ENCODE data around the gene ALPG.
"Not testable (repeated sequence)": the region's sequence is repeated elsewhere in the genome, so short reads cannot be mapped to it uniquely, and the experiment has no call there.

ALPG gene

DNA sequence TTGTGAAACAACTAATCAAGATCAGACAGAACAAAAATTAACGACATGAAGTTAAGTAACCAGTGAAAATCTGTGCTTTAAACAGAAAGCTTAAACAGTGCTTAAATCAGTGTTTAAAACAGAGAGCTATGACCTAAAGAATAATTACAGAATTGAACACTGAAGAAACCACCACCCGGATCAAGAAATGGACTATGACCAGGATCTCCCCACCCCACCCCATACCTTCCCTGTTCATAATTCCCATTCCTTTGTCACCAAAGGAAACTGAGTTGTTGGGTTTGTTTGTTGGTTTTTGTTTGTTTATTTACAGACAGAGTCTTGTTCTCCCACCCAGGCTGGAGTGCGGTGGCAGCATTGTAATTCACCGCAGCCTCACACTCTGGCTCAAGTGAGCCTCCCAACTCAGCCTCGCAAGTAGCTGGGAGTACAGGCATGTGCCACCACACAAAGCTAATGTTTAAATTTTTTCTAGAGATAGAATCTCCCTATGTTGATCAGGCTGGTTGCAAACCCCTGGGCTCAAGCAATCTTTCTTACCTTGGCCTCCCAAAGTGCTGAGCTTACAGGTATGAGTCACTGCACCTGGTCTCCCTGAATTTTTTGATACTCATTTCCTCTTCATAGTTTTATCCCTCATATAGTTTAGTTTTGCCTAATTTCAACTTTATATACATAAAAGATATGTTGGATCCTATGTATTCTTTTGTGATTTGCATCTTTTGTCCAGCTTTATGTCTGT, 8.2 kb upstream of the ALPG start:
- DNase-seq (ENCODE audit: low read depth), result no peak

DNA sequence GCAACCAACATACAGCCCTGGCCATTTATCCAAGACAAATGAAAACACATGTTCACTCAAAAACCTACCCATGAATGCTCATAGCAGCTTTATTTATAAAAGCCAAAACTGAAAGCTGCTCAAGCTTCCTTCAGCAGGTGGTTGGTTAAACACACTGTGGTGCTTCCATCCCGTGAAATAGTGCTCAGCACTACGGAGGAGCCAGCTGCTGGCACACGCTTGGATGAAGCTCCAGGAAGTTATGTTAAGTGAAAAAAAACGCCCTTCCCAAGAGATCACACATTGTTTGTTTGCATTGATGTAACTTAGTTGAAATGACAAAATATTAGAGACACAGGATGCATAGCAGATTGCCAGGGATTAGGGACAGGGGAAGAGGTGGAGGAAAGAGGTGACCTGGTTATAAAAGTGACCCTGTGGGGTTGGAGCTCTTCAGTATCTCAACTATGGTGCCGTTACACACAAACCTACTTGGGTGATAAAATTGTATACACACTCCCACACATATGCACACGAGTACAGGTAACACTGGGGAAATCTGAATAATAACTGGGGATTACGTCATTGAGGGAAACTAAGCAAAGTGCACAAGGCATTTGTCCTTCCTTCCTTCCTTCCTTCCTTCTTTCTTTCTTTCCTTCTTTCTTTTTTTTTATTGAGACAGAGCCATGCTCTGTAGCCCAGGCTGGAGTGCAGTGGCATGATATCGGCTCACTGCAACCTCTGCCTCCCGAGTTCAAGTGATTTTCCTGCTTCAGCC, 6.2 kb upstream of the ALPG start:
- DNase-seq (ENCODE audit: low read depth), result no peak

DNA sequence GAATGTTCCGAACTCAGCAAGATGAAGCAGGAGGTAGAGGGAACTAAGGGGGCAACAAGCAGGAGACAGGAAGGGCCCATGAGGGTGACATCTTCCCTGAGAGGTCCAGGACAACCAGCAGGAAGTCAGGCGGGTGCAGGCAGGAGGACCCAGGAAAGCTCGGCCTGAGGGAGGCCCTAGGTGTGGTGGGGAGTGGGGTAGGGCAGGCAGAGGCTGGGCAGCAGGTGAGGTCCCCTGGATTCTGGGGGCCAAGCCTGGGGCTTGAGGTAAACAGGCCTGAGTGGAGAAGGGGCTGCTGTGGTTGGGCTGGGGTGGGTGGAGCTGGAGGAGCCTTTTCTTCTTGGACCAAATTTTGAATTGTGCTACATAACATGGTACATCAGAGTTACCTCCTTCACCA, 4.1 kb upstream of the ALPG start:
- no peak for DNase-seq (ENCODE audit: low read depth)

DNA sequence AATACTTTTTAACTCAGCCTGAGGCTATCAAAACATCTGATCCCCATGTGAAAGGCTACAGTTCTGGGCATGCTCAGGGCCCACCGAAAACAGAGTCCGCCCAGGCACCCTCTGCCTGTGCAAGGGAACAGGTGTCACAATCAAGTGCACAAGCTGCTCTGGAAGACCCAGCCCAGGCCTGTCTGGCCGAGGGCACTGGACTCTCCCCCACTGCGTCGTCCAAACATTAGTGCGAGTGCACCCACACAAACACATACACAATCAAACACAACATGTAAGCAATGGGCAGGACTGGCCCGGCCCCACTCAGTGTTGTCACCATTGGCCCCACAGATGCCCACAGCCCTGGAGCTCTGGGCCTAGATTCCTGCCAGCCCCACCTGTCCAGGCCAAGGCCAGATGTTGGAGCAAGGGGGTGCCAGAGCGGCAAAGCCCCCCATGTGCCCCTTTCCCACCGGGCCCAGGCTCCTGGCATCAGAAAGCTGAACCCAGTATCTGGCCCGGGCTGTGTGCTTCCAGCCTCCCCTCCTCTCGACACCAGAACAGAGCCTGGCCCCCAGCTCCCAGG, 617 bp upstream of the ALPG start:
- no peak for DNase-seq (ENCODE audit: low read depth)

DNA sequence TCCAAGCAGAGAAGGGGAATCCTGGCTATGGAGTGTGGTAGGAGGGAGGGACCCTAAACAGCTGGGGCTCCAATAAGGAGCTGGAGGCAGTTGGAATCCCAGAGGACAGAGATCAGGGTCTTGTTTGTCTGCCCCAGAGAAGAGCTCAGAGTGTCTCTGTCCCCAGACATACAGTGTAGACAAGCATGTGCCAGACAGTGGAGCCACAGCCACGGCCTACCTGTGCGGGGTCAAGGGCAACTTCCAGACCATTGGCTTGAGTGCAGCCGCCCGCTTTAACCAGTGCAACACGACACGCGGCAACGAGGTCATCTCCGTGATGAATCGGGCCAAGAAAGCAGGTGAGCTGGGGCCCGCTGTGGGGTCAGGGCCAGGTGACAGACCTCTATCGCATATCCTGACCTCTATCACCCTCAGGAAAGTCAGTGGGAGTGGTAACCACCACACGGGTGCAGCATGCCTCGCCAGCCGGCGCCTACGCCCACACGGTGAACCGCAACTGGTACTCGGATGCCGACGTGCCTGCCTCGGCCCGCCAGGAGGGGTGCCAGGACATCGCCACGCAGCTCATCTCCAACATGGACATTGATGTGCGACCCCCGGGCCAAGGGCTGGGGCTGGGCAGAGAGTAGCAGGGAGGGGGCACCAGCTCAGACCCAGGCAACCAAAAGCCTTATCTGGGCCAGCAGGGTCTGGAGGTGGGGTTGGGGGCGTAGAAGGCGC, 945 bp downstream of the ALPG start:
- not testable (repeated sequence) for DNase-seq (ENCODE audit: low read depth)

DNA sequence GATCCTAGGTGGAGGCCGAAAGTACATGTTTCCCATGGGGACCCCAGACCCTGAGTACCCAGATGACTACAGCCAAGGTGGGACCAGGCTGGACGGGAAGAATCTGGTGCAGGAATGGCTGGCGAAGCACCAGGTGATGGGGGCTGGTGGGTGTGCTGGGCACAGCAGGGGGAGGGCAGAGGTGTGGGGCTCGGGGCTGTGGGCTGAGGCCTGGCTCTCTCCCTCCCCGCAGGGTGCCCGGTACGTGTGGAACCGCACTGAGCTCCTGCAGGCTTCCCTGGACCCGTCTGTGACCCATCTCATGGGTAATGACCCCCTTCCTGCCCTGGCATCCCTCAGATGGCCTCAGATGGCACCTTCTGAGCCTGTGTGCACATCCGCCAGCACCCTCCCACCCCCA, 1.6 kb downstream of the ALPG start:
- DNase-seq (ENCODE audit: low read depth), result not testable (repeated sequence)

DNA sequence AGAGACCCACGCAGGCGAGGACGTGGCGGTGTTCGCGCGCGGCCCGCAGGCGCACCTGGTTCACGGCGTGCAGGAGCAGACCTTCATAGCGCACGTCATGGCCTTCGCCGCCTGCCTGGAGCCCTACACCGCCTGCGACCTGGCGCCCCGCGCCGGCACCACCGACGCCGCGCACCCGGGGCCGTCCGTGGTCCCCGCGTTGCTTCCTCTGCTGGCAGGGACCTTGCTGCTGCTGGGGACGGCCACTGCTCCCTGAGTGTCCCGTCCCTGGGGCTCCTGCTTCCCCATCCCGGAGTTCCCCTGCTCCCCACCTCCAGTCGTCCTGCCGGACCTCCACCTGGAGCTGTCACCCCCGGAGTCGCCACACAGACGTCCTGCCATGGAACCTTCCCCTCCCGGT, 3.0 kb downstream of the ALPG start:
- DNase-seq (ENCODE audit: low read depth), result not testable (repeated sequence)

DNA sequence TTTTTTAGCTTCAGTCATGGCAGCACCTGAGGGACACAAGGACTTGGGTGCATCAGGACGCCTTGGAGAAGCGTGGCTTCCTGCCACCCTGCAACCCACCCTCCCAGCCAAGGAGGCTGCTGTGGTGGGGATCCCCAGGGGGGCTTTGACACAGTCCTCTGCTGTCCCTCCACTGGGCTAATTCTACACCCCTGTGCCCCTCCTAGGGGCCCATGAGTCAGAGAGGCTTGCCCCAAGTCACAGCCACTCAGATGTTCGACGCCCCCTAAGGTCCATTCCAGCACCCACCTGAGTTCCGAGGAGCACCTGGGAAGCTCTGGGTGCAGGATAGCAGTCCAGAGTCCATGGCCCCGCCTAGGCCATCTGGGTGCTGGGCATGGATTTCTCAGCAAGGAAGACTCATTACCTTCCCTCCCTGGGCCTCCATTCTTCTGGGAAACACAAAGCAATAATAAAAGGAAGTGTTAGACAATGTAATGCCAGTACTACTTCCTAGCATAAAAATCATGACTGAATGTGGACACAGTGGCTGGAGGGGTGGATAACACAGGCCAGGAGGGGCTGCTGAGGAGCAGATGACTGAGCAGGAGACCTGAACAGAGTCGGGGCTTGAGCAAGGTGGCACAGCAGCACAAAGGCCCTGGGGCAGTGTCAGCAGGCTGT, 3.7 kb downstream of the ALPG start:
- no peak for DNase-seq (ENCODE audit: low read depth)

DNA sequence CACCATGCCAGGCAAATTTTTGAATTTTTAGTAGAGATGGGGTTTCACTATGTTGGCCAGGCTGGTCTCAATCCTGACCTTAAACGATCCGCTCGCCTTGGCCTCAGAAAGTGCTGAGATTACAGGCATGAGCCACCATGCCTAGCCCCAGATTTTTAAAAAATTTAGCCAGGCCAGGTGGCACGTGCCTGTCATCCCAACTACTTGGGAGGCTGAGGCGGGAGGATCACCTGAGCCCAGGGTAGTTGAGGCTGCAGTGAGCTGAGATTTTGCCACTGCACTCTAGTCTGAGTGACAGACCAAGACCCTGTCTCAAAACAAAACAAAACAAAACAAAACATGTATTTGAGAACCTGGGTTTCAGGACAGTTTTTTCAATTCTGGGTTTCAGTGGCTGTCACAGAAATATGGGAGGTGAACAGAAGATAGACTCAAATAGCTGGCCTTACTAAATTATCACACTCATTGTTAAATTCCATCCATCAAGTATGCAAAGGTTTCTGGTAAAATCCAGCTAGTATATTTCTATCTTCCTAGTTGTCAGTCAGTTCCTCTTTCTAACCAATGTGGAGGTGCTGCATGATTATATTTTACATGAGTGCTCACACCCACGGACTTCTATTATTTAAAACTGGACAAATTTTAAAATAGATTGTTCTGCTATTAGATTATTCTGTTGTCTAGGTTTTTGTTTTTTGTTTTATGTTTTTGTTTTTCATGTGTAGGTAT, 5.4 kb downstream of the ALPG start:
- DNase-seq (ENCODE audit: low read depth), result no peak

DNA sequence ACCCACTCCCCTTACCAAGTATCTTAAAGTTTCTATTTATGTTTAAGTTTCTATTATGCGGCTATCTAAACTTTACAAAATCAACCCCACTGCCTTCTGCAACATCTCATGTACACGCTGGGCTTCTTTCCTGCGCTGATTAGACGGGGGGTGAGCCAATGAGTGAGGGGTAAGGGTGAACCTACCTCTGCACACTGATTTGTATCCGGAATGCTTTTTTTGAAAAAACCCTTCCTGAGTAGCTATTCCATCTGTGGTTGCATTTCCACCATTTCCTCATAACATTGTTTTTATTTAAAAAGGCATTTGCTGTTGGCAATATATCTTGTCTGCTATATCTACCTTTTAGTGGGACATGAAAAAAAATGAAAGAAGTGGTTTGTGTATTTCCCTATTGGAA, 6.3 kb downstream of the ALPG start:
- DNase-seq (ENCODE audit: low read depth), result no peak

DNA sequence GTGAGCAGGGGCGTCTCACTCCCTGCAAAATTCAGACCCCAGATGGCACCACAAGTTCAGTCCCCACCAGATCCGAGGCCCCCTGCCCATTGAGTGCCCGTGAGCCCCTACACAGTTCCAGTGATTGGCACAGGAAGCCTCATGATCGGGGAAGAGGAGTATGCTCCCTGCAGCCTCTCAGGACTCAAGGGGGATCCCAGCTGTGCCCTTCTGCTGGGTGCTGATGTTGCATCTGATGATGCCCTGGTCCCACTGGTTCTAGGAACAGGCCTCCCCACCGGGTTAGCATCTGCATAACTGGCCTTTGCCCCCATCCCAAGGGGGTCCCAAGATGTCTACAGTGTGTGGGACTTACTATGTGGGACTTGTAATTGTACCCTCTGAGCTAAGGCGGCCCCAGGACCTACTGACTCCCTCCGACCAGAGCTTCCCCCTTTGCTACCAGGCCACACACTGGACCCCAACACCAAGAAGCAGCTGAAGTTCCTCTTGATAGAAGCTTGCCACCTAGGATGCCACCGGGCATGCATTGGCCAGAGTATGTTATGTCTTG, 8.6 kb downstream of the ALPG start:
- DNase-seq (ENCODE audit: low read depth), result no peak

DNA sequence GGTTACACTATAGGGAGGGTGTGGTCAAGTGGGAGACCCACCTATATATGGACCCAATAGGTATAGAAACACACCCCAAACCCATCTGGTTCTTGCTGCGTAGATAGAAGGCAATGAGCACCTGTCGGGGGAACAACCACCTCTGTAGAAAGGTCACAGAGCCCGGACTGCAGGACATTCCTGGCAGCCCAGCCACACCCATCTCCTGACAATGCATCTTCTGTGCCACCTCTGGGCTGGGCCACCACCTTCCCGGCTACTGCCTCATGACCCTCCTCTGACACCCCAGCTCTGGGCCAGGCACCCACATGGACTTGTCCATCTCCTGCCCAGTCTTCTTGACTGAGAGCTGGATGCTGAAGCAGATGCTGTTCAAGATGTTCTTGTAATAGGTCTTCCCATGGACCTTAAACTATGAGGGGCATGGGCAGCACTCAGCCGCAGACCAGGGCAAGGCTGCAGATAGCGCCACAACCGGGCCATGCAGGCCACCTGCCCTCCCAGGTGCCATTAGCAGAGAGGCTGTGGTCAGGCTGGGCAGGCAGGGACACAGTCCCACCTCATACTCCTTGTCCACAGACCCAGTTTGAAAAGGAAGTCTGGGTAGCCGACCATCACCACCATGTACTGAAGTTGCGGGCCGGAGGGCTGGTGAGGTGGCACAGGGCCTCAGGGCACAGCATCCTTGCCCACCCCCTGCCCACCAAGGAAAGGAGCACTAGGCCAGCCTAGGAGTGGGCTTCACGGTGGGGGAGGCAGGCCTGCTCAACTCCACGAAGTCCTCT, 9.3 kb downstream of the ALPG start:
- DNase-seq (ENCODE audit: low read depth), result no peak

DNA sequence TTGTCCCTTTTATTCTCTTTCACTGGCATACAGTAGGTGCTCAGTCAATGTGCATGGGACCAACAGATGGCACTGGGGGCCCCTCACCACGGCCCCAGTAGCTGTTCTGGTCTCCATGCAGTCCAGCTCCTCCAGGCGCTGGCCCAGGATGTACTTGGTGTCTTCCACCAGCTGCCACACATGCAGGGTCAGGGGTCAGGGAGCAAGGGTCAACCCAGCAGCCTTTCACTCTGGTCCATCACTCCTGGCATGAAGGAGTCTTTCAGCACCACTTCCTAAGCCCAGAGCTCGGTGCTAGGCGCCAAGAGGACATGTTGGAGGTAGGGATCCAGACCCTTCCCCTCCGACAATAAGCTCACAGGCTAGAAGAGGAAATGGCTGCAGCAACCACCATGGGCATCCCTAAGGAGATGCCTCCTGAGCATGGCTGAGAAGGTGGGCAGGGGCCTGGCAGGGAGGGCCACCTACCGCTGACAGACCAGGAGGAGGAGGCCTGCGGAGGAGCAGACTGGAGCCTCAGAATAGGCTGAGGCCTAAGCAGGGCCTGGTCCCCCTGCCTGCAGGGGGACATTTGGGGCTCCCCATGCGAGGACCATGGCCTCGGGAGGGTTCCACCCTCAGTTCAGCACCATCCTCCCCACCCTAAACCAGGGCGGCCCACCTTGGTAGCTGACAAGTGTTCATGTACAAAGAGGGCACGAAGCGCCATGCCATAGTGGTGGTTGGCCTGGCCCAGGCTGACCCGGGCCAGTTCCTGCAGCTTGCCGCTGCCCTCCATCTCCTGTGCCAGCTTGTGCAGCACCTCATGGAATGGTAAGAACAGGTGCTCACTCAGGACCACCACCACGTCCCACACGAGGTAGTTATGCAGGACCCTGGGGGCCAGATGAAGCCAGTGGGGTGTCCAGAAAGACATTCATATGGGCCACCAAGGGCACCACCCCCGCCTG, 10.2 kb downstream of the ALPG start:
- no peak for DNase-seq (ENCODE audit: low read depth)

DNA sequence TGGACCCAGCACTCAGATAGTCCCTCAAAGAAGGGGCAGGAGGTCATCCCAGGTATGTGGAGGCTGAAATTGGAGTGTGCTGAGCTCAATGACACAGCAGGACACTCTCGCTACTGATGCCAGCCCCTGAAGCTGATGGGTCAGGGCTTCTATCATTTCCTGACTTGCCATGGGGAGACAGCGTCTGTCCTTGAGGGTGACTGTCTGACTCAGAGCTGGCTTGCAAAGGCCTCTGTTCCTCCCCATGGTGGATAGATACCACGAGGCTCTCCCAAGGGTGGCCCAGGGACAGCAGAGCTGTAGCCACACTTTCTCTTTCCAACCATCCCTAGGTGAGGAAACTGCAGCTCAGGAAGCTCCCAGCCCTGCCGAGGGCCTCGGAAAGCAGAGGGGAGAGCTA, 10.8 kb downstream of the ALPG start:
- no peak for DNase-seq (ENCODE audit: low read depth)

DNA sequence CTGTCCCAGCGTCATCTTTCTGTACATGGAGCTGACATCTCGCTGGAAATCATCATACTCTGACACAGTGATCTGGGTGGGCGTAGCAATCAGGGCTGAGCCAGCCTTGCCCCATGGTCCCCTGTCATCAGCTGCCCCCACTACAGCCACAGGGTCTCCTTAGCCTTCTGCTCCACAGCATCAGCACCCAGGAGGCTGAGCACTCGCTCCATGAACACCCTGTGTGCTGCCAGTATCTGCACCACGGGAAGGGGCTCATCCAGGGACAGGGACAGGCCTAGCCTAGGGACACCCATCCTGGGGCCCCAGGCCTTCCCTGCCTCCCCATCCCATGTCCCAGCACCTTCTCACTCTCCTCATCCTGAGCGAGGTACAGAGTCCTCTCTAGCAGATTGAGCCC, 11.4 kb downstream of the ALPG start:
- no peak for DNase-seq (ENCODE audit: low read depth)

DNA sequence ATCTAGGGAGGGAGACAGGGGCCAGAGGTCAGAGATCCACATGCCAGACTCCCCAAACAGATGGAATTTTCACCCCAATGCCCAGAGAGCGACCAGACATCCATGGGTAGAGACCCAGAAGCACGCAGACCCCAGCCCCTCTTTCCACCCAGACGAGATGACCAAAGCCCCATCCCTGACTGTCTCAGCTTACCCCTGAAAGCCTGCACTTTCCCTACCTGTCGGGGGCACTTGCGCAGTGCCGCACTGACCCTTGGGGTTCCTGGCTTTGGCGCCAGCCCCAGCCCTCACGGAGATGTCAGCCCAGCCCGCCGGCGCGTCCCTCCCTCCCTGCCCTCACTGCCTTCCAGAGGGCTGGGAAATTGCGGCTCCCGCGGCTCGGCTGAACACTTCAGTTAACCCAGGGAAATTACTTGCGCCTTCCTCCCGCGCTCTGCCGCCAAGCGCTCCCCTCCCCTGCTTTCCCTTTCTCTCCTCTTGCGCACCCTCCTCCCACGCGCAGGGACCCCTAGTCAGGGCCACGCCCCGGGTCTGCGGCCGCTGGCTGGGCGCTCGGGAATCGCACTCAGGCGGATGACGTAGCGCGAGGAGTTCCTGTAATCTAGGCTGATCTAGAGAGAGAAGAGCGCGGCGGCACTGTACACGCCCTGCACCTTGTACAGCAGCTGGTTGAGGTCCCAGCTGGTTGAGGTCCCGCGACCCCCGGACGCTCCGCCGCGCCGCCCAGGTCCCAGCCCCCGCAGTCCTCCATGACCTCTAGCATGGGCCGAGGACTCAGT, 12.0 kb downstream of the ALPG start:
- no peak for DNase-seq (ENCODE audit: low read depth)

DNA sequence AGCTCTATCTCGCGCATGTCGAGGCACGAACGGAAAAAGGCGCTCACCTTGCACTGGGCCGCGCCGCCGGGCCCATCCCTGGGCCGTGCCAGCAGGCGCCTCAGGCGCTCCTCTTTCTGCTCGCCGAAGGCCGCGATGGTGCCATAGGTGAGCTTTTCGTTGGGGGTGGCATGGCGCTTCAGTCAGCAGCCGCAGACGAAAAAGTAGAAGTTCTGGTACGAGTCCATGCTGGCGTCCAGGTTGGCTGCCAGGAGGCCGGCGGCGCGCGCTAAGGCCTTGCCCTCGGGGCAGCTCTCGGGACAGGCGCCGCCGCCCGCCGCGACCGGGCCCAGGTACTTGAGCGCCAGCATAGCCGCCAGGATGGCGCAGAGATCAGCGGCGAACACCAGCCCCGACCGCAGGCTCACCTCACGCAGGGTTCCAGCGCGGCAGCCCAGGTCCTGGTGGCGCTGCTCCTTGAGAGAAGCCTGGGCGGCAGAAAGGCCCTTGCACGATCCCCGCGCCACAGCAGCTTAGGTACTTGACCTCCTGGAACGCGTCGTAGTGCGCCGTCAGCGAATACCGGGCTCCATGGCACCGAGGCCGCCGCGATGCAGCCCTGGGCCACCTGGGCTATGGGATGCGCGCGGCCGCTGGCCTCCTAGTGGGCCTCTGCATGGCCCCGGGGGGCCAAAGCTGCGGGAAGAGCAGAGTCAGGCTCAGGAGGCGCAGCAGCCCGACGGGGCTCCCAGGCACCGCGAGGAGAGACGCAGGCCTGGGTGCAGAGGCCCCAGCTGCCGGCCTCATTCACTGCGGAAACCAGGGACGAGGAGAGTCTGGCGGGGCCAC, 12.8 kb downstream of the ALPG start:
- no peak for DNase-seq (ENCODE audit: low read depth)

DNA sequence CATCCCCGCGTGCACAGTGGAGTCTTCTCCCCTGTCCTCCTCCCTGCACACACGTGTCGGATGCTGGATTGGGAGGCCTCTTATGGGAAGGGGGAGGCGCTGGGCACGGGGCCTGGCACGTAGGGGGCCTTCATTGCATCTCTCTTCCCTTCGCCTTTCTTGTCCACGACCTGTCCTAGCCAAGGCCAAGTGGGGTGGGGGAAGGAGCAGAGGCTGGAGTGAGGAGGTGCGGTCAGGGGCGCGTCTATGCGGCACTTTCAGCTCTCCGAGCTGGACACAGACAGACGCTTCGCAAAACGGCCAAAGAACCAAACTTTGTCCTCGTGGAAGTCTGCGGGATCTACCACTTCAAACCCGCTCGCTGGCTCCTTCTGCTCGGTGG, 13.4 kb downstream of the ALPG start:
- DNase-seq (ENCODE audit: low read depth), result no peak

All from stimulated activated CD8-positive, alpha-beta memory T cell treated with anti-CD3 and anti-CD28 coated beads, Interleukin-4, amount 100 ng/mL, for 24 hours (primary cell).